K562 (cell line): ENCODE results near the gene TSR3. TPM values are rescaled to one million over a fixed set of nuclear protein-coding genes. Genes with fewer than 3 reads are reported as not detected.

Experiments
- CBX5 ChIP-seq: IDR thresholded peaks from 2 replicates; pipeline ENCODE4 v1.6.1; 2014; ENCODE audit warnings: low read depth, borderline replicate concordance
- DNMT1 ChIP-seq: fragments of 450-650 bp; IDR thresholded peaks from 2 replicates; pipeline ENCODE4 v1.6.1; 2016; ENCODE audit warnings: antibody characterized with exemption, mild to moderate bottlenecking
- EGR1 ChIP-seq: fragments of 450-650 bp; conservative IDR thresholded peaks from 2 replicates; pipeline ENCODE4 v1.6.1; 2017; ENCODE audit warnings: mild to moderate bottlenecking
- EZH2 ChIP-seq: IDR thresholded peaks from 2 replicates; pipeline ENCODE4 v1.6.1; 2012; ENCODE audit warnings: low read depth, mild to moderate bottlenecking, inconsistent platforms, low read length, borderline replicate concordance
- HDAC2 ChIP-seq: fragments of 450-650 bp; IDR thresholded peaks from 2 replicates; pipeline ENCODE4 v1.6.1; 2016; ENCODE audit warnings: mild to moderate bottlenecking
- HNRNPK ChIP-seq: fragments of 200-400 bp; formaldehyde crosslinking; IDR thresholded peaks from one replicate; pipeline ENCODE4 v1.6.1; 2018; ENCODE audit warnings: mild to moderate bottlenecking, low read depth, low read length; ENCODE audit not compliant: poor library complexity, severe bottlenecking
- ID3 ChIP-seq, 2 experiments: fragments of 250-450 bp in 1 of 2; fragments of 450-650 bp in 1 of 2; sonication (Bioruptor Pico) in 1 of 2; IDR thresholded peaks; 2 replicates each; pipeline versions ENCODE4 v1.6.1 to v1.8.0; 2016 to 2021; ENCODE audit warnings: mild to moderate bottlenecking in 2 of 2, moderate library complexity in 2 of 2, missing compliant biosample characterization in 1 of 2, missing genetic modification characterization in 1 of 2
- JUND ChIP-seq, 2 experiments: IDR thresholded peaks; 2 replicates in 1 of 2; 3 replicates in 1 of 2; pipeline ENCODE4 v1.6.1; 2011; ENCODE audit warnings: borderline replicate concordance in 2 of 2, low read depth in 2 of 2, low read length in 2 of 2, improper control_type of control experiment in 1 of 2, missing biosample characterization in 1 of 2, missing genetic modification characterization in 1 of 2, missing genetic modification reagents in 1 of 2
- L3MBTL2 ChIP-seq: fragments of 450-650 bp; IDR thresholded peaks from 2 replicates; pipeline ENCODE4 v1.6.1; 2016; ENCODE audit warnings: mild to moderate bottlenecking, moderate library complexity
- NR4A1 ChIP-seq, 2 experiments: fragments of 250-450 bp in 1 of 2; fragments of 450-650 bp in 1 of 2; sonication (Bioruptor Pico) in 1 of 2; IDR thresholded peaks; 2 replicates each; pipeline versions ENCODE4 v1.4.0 to v1.6.1; 2016 to 2020; ENCODE audit warnings: mild to moderate bottlenecking in 2 of 2, missing compliant biosample characterization in 1 of 2, missing genetic modification characterization in 1 of 2, moderate library complexity in 1 of 2
- PHF21A ChIP-seq: fragments of 450-650 bp; IDR thresholded peaks from 2 replicates; pipeline ENCODE4 v1.6.1; 2017; ENCODE audit warnings: low read depth, borderline replicate concordance
- PPARD ChIP-seq: fragments of 250-450 bp; sonication (Bioruptor Pico); IDR thresholded peaks from 2 replicates; pipeline ENCODE4 v1.8.0; 2022; ENCODE audit warnings: inconsistent platforms, mild to moderate bottlenecking, moderate library complexity
- RBBP5 ChIP-seq: fragments of 200-600 bp; sonication (generic); IDR thresholded peaks from 2 replicates; pipeline ENCODE4 v1.6.1; 2012; ENCODE audit warnings: borderline replicate concordance, mild to moderate bottlenecking, low read length, control low read depth, inconsistent platforms; ENCODE audit not compliant: insufficient read depth, poor library complexity, severe bottlenecking
- SP2 ChIP-seq: IDR thresholded peaks from 2 replicates; pipeline ENCODE4 v1.6.1; 2011; ENCODE audit warnings: mild to moderate bottlenecking, low read depth, low read length, moderate library complexity; ENCODE audit not compliant: poor library complexity, severe bottlenecking; ENCODE audit errors: extremely low read depth
- TRIM25 ChIP-seq: fragments of 450-650 bp; IDR thresholded peaks from 2 replicates; pipeline ENCODE4 v1.7.0; 2016; ENCODE audit warnings: borderline replicate concordance
- WHSC1 ChIP-seq: IDR thresholded peaks from one replicate; pipeline ENCODE4 v1.6.1; 2012; ENCODE audit warnings: low read length, control low read depth, inconsistent platforms
- ZNF280A ChIP-seq: fragments of 450-650 bp; IDR thresholded peaks from 2 replicates; pipeline ENCODE4 v1.6.1; 2018; ENCODE audit warnings: mild to moderate bottlenecking, low read depth; ENCODE audit not compliant: partially characterized antibody
- ZNF347 ChIP-seq: fragments of 450-650 bp; formaldehyde crosslinking; IDR thresholded peaks from 2 replicates; pipeline ENCODE4 v1.4.0; 2020; ENCODE audit warnings: low read depth, mild to moderate bottlenecking, moderate library complexity
- ZNF41 ChIP-seq: fragments of 250-450 bp; sonication (Bioruptor Pico); conservative IDR thresholded peaks from 2 replicates; pipeline ENCODE4 v1.4.0; 2020; ENCODE audit warnings: mild to moderate bottlenecking
- ZNF444 ChIP-seq: fragments of 250-450 bp; sonication (Bioruptor Pico); IDR thresholded peaks from 2 replicates; pipeline ENCODE4 v1.4.0; 2020; ENCODE audit warnings: mild to moderate bottlenecking, moderate library complexity
- polyA plus RNA-seq, 8 experiments: library from polyadenylated mRNA; depleted of rRNA in 4 of 8; stranded (reverse) in 5 of 8; unstranded in 3 of 8; fragments of >200 nt; fragmentation: Nextera tagmentation in 2 of 8; fragmentation: Illumina TruSeq in 1 of 8; extraction: Ambion mirVana in 2 of 8; extraction: Trizol in 1 of 8; gene quantifications; 2 replicates each; pipeline versions ENCODE4 v1.2.1 to v1.2.3, GENCODE V29; 2011 to 2014; ENCODE audit warnings: inconsistent platforms in 1 of 8, missing spikeins in 1 of 8
- total RNA-seq, 7 experiments: library from RNA; depleted of rRNA in 6 of 7; stranded (reverse); fragments of >200 nt in 6 of 7; fragmentation: Illumina TruSeq in 2 of 7; extraction: Trizol in 2 of 7; gene quantifications; 2 replicates each; pipeline versions ENCODE4 v1.2.1 to v1.2.3, GENCODE V29; 2011 to 2021; ENCODE audit warnings: low replicate concordance in 1 of 7
- TF ChIP-seq, protein P1 (sequence below): fragments of 250-450 bp; sonication (Bioruptor Pico); IDR thresholded peaks from 2 replicates; pipeline ENCODE4 v1.8.0; 2022; ENCODE audit warnings: inconsistent platforms, mild to moderate bottlenecking, moderate library complexity, borderline replicate concordance

The TSR3 gene
- total and polyA plus RNA-seq, 9 of the 15 experiments (the other 6 are each of a cell fraction or from before 2014, with no cell fraction given) = 1.5 to 74.8 (median 16.5) TPM

DNA sequence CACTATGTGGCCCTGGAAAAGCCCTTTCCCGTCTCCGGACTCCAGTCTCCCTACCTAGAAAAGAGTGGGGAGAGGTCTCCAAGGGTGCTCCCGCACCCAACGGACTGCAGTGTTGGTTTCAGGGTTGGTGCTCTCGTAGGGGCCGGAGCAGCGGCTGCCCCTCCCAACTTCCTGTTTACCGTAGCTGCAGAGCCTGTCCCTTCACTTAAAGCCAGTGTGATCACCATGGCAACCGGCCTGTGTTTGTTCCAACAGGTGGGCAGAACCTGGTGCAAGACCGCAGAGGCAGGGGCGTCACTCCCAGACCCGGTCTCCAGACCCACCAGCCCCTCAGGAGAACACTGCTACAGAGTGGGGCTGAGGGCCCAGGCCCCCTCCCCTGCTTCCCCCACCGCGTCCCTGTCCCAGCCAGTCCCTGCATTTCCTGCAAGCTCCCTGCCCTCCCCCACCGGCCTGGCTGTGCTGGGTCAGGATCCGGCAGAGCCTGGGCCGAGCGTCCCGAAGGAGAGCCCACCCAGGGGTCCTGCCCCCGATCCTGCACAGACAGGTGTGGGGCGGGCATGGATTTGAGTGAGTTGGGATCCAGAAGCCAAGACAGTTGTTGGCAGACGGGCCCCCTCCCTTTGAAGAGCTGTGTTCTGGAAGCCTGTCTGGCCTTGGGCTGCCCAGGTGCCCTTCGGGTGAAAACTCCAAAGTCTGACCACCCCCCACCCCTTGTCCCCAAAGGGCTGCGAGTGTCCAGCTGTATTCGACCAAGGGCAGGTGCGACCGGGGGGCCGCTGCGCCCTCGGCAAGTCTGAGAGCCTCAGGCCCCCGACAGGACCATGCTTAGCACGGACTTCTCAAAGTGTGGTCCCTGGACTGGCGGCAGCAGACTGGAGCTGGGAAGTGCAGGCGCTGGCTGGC lies 19.7 kb downstream of the TSR3 start (continued):
- TF ChIP-seq ID3 (CRISPR knock-in tag; IDR thresholded peaks at IDR 0.05) (no peak), ID3 (tag; IDR thresholded peaks at IDR 0.05) (no peak), JUND (IDR thresholded peaks at IDR 0.05; ENCODE audit: borderline replicate concordance, low read depth, low read length) (no peak), JUND (tag; IDR thresholded peaks at IDR 0.05; ENCODE audit: borderline replicate concordance, low read depth, low read length) (no peak), WHSC1 (no peak), SP2 (no peak), L3MBTL2 (no peak), EZH2 (no peak), EGR1 (0 out of 2 replicates have a peak, but pooled peaks have one; percentile 5), PHF21A (no peak), RBBP5 (no peak), ZNF280A (no peak), ZNF444 (no peak), TRIM25 (no peak), HNRNPK (no peak), PPARD (CRISPR knock-in tag) (no peak), ZNF347 (CRISPR knock-in tag) (no peak), DNMT1 (no peak), ZNF41 (CRISPR knock-in tag) (no peak), NR4A1 (CRISPR knock-in tag; IDR thresholded peaks at IDR 0.05) (no peak), NR4A1 (tag; IDR thresholded peaks at IDR 0.05) (no peak), CBX5 (no peak), HDAC2 (no peak)
- TF ChIP-seq, protein P1, sequence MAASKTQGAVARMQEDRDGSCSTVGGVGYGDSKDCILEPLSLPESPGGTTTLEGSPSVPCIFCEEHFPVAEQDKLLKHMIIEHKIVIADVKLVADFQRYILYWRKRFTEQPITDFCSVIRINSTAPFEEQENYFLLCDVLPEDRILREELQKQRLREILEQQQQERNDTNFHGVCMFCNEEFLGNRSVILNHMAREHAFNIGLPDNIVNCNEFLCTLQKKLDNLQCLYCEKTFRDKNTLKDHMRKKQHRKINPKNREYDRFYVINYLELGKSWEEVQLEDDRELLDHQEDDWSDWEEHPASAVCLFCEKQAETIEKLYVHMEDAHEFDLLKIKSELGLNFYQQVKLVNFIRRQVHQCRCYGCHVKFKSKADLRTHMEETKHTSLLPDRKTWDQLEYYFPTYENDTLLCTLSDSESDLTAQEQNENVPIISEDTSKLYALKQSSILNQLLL = no peak
